Effector memory CD4-positive, alpha-beta T cell (primary cell): ENCODE measurements around the gene DNAH12.
"Not testable (repeated sequence)": the region's sequence is repeated elsewhere in the genome, so short reads cannot be mapped to it uniquely, and the experiment has no call there.

ENCODE experiments used
- DNase-seq, 3 donors: peaks; one replicate each; pipeline ENCODE4 v3.0.0-alpha.2; 2020
- H3K27ac ChIP-seq: 2 replicates; pipeline ENCODE4 v1.7.0; 2013; ENCODE audit warnings: mild to moderate bottlenecking, low read length, moderate library complexity; ENCODE audit not compliant: insufficient read depth, poor library complexity, severe bottlenecking
- H3K27me3 ChIP-seq: replicated peaks from 2 replicates; pipeline ENCODE4 v1.7.0; 2013; ENCODE audit warnings: mild to moderate bottlenecking, low read length; ENCODE audit not compliant: insufficient read depth, control insufficient read depth, poor library complexity, severe bottlenecking
- H3K36me3 ChIP-seq: 2 replicates; pipeline ENCODE4 v1.7.0; 2013; ENCODE audit warnings: mild to moderate bottlenecking, low read length, moderate library complexity; ENCODE audit not compliant: control insufficient read depth, insufficient read depth
- H3K4me1 ChIP-seq: 2 replicates; pipeline ENCODE4 v1.7.0; 2013; ENCODE audit warnings: low read length, mild to moderate bottlenecking; ENCODE audit not compliant: control insufficient read depth, insufficient read depth, poor library complexity, severe bottlenecking
- H3K4me3 ChIP-seq: 2 replicates; pipeline ENCODE4 v1.7.0; 2013; ENCODE audit warnings: low read length, low read depth, mild to moderate bottlenecking; ENCODE audit not compliant: insufficient read depth, poor library complexity, severe bottlenecking
- H3K9me3 ChIP-seq: 2 replicates; pipeline ENCODE4 v1.7.0; 2013; ENCODE audit warnings: mild to moderate bottlenecking, low read length, moderate library complexity; ENCODE audit not compliant: control insufficient read depth

Gene DNAH12

GRCh38 chr3:57339071-57339642 is 205.0 kb downstream of the DNAH12 start:
- H3K36me3 ChIP-seq, H3K27ac ChIP-seq, H3K4me3 ChIP-seq, H3K27me3 ChIP-seq, H3K9me3 ChIP-seq, H3K4me1 ChIP-seq, DNase-seq: not testable (repeated sequence)

- DNase-seq, H3K27ac ChIP-seq, H3K4me1 ChIP-seq, H3K9me3 ChIP-seq, H3K4me3 ChIP-seq, H3K27me3 ChIP-seq, H3K36me3 ChIP-seq: not testable (repeated sequence)
These were observed 205.7 kb downstream of the DNAH12 start for GRCh38 chr3:57338272-57339070.

GRCh38 chr3:57335283-57335938 is 208.7 kb downstream of the DNAH12 start:
- no peaks in the 10 kb centered on the region for H3K9me3 ChIP-seq
- no peak overlapping the region for H3K4me3 ChIP-seq
- no peak overlapping the region for H3K27ac ChIP-seq
- no peaks in the 10 kb centered on the region for H3K27me3 ChIP-seq
- H3K36me3 ChIP-seq, result no peaks in the 10 kb centered on the region
- no peak for DNase-seq
- no peaks in the 10 kb centered on the region for H3K4me1 ChIP-seq

GRCh38 chr3:57331078-57331610 is 213.0 kb downstream of the DNAH12 start:
- DNase-seq, result no peak
- Histone ChIP-seq H3K4me3 (no peak overlapping the region), H3K4me1 (no peaks in the 10 kb centered on the region), H3K27ac (no peak overlapping the region), H3K27me3 (no peaks in the 10 kb centered on the region), H3K36me3 (no peaks in the 10 kb centered on the region), H3K9me3 (no peaks in the 10 kb centered on the region)

- not testable (repeated sequence) for H3K27ac ChIP-seq, DNase-seq, H3K4me1 ChIP-seq, H3K27me3 ChIP-seq, H3K36me3 ChIP-seq, H3K9me3 ChIP-seq, H3K4me3 ChIP-seq
These were observed 217.6 kb downstream of the DNAH12 start for GRCh38 chr3:57326498-57326897.

- no peaks in the 10 kb centered on the region for H3K27me3 ChIP-seq
- no peaks in the 10 kb centered on the region for H3K36me3 ChIP-seq
- H3K27ac ChIP-seq, result no peak overlapping the region
- H3K4me3 ChIP-seq, result no peak overlapping the region
- DNase-seq, result no peak
- no peaks in the 10 kb centered on the region for H3K4me1 ChIP-seq
- no peaks in the 10 kb centered on the region for H3K9me3 ChIP-seq
These were observed 229.9 kb downstream of the DNAH12 start for GRCh38 chr3:57314204-57314603.

- no peaks in the 10 kb centered on the region for H3K4me1 ChIP-seq
- no peaks in the 10 kb centered on the region for H3K9me3 ChIP-seq
- H3K27me3 ChIP-seq, result no peaks in the 10 kb centered on the region
- DNase-seq, result no peak
- H3K27ac ChIP-seq, result no peak overlapping the region
- H3K4me3 ChIP-seq, result no peak overlapping the region
- H3K36me3 ChIP-seq, result no peaks in the 10 kb centered on the region
These were observed 234.3 kb downstream of the DNAH12 start for GRCh38 chr3:57309769-57310360.

- DNase-seq, H3K4me3 ChIP-seq, H3K9me3 ChIP-seq, H3K27me3 ChIP-seq, H3K27ac ChIP-seq, H3K36me3 ChIP-seq, H3K4me1 ChIP-seq: not testable (repeated sequence)
These were observed 240.6 kb downstream of the DNAH12 start for GRCh38 chr3:57303520-57303919.

- Histone ChIP-seq H3K4me1 (no peaks in the 10 kb centered on the region), H3K36me3 (no peaks in the 10 kb centered on the region), H3K27ac (no peak overlapping the region), H3K27me3 (no peaks in the 10 kb centered on the region), H3K9me3 (no peaks in the 10 kb centered on the region), H3K4me3 (no peak overlapping the region)
- DNase-seq, result no peak
These were observed 246.1 kb downstream of the DNAH12 start for GRCh38 chr3:57298041-57298440.
